GM18511 (cell line): ENCODE measurements around the gene DHRS12.

Experiments
- ATAC-seq: cut with Tn5 transposase; IDR thresholded peaks from one replicate; pipeline ENCODE4 v1.9.1; 2021; ENCODE audit warnings: mild to moderate bottlenecking, moderate library complexity; ENCODE audit not compliant: unreplicated experiment

The DHRS12 gene, protein sequence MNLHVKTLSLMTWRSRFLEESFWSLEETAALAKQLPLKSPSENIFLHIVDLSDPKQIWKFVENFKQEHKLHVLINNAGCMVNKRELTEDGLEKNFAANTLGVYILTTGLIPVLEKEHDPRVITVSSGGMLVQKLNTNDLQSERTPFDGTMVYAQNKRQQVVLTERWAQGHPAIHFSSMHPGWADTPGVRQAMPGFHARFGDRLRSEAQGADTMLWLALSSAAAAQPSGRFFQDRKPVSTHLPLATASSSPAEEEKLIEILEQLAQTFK

DNA sequence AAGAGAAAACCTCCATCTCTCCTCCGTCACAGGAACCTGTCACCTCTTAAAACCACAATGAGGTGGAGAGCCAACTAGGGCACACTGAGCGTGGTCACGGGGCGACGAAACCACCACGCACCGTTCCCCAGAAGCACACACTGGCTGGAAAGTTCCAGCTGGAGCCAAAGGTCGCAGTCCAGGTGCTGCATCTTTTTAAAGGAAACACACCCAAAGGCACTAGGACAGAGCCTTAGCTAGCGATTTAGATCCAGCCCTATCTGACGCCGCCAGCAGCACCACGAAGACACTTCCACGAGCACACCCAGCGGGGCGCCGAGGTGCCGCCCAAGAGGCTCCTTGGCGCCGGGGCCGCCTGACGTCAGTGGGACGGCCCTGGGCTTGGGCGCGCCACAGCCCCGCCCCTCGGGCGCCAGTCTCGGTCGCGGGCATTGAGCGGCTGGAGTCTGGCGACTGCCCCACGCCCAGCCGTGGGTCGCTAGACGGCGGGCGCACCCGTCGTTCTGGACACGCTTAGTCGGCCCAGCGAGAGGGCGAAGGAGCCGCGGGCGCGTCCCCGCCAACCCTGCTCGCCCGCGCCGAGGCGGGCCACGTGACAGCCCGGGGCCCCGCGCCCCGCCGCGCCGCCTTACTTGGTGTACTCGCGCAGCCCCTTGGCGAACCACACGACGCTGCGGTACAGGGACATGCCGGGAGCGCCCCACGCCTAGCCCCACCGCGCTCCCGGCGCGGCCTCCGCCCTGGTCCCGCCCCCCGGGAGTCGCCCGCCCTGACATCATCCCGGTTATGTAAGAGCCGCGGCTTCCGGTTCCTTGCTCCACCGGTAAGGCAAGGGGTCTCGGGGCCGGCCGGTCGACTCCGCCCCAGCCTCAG is at the start of gene DHRS12:
Gene DHRS12, minus strand, starts transcription at position 742 of the 873 bp plus-strand sequence. CDS start 4,504 bp downstream, outside the sequence.
- ATAC-seq, result peak; percentile 92

DNA sequence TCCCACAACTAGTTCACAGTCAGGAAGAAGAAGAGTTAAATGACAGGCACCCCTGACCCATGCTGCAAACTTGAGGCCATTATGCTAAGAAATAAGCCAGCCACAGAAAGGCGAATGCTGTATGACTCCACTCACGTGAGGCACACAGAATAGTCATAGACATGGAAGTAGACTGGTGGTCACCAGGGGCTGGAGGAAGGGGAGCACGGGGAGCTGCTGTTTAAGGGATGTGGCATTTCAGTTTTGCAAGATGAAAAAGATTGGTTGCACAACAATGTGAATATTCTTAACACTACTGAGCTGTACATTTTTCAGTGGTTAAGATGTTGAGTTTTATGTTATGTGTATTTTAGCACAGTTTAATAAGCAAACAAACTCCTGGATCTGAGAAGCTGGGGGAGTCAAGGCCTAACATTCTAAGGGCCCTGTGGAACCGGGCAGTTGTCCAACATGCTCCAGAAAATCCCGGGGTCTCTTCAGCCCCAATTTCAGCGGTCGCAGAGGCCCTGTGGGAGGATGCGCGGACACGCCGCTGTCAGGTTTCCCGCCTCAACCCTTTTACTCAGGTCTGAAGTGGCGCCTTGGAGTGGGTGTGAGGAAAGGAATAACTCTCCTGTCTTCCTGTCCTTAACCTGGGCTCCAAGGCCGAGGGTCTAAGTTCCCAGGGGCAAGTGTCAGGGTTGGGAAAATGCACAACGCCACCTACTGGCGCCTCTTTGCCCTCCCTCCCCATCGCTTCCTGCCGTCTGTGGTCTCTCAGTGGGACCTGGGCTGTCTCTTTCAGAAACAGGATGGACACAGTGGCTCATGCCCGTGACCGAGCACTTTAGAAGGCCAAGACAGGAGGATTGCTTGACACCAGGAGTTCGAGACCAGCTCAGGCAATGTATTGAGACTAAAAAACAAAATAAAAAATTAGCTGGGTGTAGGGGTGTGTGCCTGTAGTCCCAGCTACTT is 45.5 kb upstream of the DHRS12 start:
- no peak for ATAC-seq

DNA sequence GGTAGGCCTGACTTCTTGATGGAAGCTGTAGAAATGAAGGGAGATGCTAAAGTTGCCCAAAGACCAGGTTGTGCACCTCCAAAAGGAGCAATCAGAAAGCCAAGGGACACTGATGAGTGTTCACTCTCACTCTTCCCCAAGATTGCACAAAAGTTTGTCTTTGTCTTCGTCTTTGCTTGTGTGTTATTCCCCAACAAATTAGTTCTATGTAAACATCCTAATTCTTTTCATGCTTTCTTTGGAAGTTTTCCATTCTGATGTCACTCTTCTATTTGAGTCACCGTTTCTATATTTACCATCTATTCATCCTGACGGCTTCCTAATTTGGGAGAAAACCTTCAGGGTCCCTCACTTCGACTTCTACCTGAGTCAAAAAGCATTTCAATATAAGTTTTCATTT is 44.7 kb upstream of the DHRS12 start:
- no peak for ATAC-seq

DNA sequence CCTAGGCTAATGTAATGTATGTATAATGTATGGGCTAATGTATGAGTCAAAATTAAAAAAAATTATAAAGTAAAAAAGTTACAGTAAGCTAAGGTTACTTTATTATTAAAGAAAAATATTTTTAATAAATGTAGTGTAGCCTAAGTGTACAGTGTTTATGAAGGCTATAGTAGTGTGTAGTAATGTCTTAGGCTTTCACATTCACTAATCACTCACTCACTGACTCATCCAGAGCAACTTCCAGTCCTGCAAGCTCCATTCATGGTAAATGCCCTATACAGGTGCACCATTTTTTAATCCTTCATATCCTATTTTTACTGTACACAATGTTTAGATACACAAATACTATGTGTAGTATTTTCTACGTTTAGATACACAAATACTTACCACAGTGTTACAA is 42.8 kb upstream of the DHRS12 start:
- ATAC-seq, result no peak

DNA sequence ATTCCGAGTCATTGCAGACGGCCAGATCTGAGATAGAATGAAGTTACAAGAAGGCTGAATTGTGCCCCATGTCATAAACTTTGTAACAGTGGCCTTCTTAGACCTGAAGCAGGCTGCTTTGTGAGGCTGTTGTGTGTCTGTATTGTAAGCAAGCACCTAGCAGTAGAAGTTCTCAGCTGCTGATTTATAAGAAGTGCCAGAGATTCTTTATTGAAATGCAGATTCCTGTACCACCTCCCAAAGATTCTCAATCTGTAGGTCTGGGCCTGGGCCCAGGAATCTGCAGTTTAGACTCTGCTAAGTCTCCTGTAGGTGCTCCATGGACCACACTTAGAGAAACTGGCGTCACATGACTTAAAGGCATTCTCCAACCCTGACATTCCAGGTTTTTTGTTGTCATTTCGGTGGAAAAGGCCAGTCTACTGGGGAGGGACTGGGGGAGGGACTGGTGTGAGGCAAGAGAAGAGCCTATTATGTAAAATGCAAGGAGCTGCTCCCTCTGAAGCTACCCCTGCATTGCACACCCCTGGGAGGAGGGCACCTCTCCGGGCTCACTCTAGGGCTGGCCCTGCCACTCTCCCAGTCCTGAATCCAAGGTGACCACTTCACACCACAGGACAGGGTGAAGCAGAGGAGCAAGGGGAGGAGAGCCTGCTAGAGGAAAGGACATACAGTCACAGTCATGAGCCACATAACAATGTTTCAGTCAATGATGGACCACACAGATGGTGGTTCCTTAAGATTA is 41.8 kb upstream of the DHRS12 start:
- no peak for ATAC-seq

DNA sequence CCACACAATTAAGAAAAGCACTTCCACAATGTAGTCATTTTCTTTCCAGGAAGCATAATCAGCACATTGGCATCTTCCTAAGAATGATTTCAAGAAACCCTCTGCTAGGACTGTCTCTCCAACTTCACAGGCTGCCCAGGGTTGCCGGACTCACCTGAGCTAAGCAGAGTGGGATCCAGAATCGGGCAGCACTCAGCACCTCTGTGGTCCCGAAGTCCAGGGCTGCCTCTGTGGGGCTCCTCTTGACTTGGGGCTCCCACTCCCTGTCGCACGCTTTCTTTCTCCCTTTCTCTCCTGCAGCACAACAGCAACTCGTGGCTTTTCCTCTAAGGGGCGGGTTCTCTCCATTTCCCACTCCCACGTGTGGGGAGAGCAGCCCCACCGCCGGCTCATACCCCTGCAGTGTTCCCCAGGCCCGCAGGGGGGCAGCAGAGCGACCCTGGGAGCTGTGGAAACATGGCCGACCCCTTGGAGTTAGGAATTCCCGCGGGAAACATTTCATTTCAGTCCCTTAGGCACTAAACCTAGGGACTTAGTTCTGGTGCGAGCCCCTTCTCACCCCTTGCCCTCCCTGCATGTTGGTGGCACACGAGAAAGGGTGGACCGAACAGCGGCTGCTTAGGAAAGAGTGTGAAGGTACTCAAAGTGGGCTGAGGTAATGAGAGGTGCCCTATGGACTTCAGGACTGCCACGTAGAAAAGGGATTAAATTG is 41.1 kb upstream of the DHRS12 start, which contains the start of gene TMEM272:
Gene TMEM272, minus strand, starts transcription at position 316 of the 712 bp plus-strand sequence. CDS start 6,647 bp downstream, outside the sequence.
- peak; percentile 83 for ATAC-seq

DNA sequence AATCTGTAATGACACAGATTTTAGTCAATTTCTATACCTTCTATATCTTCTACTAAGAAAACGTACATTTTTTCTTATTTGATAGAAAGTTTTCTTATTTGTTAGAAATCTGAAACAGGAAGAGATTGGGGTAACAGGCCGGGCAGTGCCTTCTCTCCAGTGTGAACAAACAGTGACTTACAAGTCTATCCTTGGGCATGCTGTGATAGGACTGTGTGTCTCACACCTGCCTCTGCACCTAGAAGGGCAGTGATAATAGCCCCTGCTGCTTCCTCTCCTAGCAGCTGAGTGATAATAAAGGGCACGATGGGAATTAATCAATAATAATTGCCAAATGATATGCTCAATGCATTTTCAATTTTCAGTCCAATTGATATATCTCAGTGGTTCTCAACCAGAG is 39.6 kb upstream of the DHRS12 start:
- ATAC-seq, result no peak

DNA sequence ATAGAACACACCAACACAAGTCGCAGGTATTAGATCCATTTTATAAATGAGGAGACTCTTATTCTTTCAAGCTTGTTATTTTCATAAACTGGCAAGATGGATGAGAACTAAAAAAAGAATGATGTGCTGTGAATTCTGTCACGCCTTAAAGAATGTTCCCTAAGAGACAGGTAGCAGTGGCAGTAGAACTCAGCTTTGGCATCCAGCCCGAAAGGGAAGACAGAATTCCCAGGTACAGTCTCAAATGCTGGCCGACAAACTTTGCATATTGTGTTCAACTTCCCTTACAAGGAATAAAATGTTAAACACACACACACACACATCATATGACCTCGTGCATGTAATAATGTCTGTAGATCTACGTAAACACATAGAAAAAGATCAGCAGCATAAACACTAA is 37.8 kb upstream of the DHRS12 start:
- ATAC-seq, result no peak

DNA sequence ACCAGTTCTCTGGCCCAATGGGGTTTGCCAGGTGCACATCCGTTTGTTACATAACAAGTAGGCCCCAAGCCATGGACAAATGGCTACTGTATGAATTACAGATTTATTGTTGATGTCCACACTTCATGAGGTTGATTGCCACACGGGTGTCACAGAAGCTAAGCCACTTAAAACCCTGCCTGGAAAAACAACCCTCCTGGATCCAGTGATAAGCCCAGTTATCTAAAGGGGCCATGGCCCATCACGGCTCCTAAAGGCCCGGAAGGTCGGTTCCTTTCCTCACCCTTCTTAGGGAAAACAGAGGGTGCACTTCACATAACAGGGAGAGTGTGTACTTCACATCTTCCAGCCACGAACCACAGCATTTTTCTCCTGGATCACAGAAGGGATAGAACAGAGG is 37.0 kb upstream of the DHRS12 start:
- ATAC-seq, result no peak

DNA sequence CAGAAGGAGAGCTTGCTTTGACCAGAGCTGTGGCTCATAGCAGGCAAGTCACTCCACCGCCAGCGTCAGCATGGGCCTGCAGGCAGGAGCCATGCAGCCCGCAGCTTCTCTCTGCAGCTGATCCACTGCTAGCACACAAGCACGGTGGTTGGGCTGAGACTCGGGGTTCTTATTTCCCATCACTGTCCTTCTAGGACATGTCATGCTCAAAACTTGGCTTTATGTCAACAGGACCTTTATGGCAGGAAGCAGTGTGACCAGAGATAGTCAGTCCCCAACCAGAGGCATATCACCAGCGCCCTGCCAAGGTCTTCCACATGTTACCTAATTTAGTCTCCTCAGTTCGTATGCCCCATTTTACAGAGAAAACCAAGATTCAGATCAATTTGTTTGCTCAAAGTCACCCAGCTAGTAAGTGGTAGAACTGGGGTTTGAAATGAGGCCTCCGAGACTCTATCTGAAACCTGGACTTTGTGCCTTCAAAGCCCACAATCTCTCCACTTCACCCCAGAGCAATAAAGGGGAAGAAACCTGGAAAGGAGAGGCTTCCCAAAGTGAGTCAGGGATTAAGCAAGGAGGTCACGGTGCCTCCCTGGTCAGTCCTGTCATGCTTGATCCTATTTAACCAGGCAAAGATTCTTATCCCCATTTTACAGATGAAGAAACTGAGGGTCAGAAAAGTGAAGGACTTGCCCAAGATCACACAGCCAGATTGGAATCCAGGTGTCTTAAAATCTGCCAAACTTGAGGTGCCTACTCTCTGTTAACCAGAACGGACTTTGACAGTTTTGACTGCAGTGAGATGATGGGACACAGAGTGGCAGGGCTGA is 36.0 kb upstream of the DHRS12 start:
- no peak for ATAC-seq

DNA sequence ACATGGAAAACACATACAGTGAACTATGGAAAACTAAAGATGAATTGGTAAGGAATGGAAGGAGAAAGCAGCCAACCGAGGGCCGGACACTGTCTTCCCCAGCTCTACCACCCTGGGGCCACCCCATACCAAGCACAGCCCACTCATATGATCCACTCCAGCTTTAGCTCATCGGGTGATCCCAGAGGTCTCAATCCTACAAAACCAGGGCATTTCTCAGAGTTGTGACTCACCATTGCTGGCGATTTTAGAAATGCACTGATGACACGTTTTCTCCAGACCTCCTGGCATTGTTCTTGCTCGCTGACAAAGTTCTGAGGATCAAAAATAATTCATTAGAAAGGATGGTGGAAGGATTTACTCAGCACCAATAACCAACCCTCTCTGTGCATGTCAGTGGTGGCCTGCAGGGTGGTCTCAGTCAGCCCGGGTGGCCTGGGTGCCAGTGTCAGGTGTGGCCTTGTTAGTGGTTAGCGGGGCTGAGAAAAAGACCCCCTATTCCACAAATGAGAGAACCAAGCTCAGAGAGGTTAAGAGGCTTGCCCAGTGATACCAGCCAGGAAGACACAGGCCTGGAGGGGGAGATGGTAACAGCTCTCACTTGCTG is 34.4 kb upstream of the DHRS12 start:
- no peak for ATAC-seq

DNA sequence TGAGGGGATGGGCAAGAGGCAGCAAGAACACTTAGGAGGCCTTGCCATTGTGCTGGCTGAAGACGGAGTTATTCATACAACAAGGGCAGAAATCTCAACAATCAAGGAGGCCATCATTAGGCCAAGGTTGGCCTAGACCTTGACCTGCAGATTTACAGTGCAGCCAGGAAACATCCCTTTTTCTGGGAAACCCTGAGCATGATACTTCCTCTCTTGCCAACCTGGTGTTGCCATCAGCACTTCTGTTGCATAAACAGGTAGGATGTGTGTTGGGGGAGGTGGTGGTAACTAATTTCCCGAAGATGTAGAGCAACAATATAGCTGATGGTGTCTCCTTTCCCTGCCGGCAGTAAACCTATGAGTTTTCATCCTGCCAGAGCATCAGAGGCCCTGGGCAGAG is 33.1 kb upstream of the DHRS12 start:
- ATAC-seq, result no peak

DNA sequence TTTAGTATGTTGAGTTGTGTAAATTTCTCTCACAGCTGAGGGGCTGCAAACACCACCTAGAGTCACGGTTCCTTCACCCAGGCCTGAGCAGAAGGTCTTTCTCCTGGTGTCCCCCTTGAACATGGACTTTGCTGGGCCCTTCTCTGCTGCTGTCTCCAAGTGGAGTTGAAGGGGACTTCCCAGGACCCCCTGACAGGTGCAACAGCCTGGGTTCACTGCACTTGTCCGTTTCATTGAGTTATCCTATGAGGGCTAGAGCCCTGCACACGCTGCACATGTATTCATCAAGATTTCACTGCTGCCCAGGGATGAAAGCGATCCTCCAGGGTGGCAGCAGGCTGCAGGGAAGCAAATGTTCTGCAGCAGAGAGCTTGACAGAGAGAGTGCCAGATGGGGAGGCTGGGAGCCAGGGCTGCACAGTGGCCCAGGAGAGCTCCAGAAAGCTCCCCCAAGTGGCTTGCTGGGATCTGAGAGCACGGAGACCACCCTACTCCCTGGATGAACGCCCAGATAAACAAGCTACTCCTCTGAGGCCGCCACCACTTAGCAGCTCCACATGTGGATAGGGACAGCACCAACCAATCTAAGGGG is 30.7 kb upstream of the DHRS12 start:
- no peak for ATAC-seq

DNA sequence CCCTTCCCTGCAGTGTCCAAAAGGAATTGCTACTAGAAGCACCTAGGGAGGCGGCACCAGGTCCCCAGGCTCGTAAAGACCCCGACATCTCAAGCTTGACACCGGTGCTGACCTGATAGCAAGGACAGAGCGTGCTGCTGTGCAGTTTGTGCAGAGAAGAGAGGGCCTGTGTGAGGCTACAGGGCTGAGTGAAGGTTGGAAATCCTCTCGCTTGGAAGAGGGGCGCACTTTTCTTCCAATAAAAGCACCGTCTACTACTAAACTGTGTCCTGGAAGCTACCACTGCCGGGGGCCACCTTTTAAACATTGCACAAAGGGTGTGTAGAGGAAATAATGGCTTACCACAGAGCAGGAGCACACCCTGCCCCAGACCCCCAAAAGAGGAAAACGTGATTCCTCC is 30.0 kb upstream of the DHRS12 start:
- ATAC-seq, result no peak

DNA sequence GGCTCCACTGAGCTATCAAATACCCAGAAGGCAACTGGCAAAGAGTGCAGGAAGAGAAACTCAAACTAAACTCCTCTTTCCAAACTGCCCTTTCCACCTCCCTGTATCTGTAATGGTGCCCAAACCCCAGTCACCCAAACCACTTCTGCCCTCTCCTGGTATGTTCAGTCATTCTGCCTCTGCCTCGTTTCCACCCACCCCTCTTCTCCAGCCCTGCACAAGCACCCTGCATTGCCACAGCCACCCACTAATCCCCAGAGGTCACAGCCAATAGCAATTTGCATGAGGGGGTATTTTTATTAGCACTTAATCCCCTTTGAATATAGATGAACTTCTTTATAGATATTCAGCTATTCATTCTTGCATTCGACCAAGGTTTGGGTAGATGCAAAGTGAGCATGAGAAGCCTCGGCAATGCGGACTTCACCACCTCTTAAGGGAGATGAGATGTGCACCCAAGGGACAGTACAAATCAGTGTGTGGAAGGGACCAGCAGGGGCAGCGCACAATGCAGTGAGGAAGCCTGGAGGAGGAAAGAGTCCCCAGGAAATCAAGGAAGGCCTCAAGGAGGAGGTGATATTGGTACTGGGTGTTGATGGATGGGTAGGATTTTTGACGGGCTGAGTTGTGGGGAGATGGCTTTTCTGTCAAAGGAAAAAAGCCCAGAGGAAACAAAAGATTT is 28.6 kb upstream of the DHRS12 start:
- peak; percentile 91 for ATAC-seq

DNA sequence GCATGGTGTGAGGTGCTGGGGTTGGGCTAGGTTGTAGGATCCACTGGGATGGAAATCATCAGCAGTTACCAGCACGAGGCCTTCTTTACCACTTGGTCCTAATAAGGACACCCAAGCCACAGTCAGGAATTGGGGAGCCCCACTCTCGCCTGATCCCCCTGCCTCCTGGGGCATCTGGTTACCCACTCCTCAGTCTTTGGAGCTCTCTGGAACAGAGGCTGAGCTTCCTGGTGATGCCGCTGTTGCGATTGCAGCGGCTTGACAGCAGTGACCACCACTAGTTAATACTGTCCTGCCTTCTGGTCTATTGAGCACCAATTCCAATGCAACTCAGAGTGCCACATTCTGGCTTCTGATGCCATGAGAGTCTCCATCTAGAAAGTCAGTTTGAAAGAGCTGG is 27.6 kb upstream of the DHRS12 start:
- ATAC-seq, result no peak

DNA sequence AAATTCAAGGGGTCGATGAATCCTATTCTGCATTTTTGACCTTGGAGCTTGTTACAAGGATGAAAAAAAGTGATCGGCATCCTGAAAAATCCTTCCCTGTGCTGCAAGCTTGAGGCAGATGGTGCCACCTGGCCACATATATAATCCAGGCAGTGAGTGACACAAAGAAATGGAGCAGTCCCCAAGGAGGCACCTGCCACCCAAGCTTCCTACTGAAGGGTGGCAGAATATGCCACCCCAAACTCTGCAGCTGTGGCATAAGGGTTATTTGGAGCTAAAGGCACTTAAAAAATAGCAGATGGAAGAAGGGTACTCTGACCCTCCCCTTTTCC is 25.6 kb upstream of the DHRS12 start:
- no peak for ATAC-seq
